Measurements from ENCODE around the gene PITRM1.

Gene PITRM1

DNA sequence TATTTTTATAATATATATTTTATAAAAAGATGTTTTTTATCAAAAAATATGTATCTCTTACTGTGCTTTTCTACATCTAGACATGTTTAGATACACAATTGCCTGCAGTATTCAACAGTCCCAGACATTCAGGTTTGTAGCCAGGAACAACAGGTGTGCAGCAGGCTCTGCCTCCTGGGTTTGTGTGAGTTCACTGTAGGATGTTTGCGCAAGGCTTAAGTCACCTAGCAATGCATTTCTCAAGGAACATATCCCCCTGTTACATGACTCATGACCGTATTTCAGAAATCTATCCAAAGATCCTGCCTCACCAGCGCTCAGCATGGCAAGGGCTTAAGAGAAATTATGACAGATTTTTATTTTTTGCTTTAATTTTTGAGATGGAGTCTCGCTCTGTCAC is 41.5 kb downstream of the PITRM1 start:
- H3K27ac ChIP-seq (replicated peaks), result no peak overlapping the region
- no peak for TF ChIP-seq GABPA (IDR thresholded peaks at IDR 0.05; ENCODE audit: low read depth)
- no peak for TF ChIP-seq SPI1 (IDR thresholded peaks at IDR 0.05; ENCODE audit: borderline replicate concordance, low read depth)
- TF ChIP-seq, protein P1, sequence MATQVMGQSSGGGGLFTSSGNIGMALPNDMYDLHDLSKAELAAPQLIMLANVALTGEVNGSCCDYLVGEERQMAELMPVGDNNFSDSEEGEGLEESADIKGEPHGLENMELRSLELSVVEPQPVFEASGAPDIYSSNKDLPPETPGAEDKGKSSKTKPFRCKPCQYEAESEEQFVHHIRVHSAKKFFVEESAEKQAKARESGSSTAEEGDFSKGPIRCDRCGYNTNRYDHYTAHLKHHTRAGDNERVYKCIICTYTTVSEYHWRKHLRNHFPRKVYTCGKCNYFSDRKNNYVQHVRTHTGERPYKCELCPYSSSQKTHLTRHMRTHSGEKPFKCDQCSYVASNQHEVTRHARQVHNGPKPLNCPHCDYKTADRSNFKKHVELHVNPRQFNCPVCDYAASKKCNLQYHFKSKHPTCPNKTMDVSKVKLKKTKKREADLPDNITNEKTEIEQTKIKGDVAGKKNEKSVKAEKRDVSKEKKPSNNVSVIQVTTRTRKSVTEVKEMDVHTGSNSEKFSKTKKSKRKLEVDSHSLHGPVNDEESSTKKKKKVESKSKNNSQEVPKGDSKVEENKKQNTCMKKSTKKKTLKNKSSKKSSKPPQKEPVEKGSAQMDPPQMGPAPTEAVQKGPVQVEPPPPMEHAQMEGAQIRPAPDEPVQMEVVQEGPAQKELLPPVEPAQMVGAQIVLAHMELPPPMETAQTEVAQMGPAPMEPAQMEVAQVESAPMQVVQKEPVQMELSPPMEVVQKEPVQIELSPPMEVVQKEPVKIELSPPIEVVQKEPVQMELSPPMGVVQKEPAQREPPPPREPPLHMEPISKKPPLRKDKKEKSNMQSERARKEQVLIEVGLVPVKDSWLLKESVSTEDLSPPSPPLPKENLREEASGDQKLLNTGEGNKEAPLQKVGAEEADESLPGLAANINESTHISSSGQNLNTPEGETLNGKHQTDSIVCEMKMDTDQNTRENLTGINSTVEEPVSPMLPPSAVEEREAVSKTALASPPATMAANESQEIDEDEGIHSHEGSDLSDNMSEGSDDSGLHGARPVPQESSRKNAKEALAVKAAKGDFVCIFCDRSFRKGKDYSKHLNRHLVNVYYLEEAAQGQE (IDR thresholded peaks at IDR 0.05; ENCODE audit: insufficient replicate concordance, low read depth), result no peak
- TF ChIP-seq, protein P2, sequence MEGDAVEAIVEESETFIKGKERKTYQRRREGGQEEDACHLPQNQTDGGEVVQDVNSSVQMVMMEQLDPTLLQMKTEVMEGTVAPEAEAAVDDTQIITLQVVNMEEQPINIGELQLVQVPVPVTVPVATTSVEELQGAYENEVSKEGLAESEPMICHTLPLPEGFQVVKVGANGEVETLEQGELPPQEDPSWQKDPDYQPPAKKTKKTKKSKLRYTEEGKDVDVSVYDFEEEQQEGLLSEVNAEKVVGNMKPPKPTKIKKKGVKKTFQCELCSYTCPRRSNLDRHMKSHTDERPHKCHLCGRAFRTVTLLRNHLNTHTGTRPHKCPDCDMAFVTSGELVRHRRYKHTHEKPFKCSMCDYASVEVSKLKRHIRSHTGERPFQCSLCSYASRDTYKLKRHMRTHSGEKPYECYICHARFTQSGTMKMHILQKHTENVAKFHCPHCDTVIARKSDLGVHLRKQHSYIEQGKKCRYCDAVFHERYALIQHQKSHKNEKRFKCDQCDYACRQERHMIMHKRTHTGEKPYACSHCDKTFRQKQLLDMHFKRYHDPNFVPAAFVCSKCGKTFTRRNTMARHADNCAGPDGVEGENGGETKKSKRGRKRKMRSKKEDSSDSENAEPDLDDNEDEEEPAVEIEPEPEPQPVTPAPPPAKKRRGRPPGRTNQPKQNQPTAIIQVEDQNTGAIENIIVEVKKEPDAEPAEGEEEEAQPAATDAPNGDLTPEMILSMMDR (IDR thresholded peaks at IDR 0.05; ENCODE audit: insufficient read depth, low read length), result no peak
- no peak for TF ChIP-seq POLR2AphosphoS5 (IDR thresholded peaks at IDR 0.05; ENCODE audit: low read depth)
- no peaks in the 10 kb centered on the region for H3K27me3 ChIP-seq (ENCODE audit: insufficient read depth, poor library complexity, severe bottlenecking)
- H3K4me3 ChIP-seq (replicated peaks; ENCODE audit: insufficient read depth, low read length), result no peak overlapping the region
- no peak for DNase-seq (ENCODE audit: low read depth in 1 of 2, low spot score in 1 of 2)

DNA sequence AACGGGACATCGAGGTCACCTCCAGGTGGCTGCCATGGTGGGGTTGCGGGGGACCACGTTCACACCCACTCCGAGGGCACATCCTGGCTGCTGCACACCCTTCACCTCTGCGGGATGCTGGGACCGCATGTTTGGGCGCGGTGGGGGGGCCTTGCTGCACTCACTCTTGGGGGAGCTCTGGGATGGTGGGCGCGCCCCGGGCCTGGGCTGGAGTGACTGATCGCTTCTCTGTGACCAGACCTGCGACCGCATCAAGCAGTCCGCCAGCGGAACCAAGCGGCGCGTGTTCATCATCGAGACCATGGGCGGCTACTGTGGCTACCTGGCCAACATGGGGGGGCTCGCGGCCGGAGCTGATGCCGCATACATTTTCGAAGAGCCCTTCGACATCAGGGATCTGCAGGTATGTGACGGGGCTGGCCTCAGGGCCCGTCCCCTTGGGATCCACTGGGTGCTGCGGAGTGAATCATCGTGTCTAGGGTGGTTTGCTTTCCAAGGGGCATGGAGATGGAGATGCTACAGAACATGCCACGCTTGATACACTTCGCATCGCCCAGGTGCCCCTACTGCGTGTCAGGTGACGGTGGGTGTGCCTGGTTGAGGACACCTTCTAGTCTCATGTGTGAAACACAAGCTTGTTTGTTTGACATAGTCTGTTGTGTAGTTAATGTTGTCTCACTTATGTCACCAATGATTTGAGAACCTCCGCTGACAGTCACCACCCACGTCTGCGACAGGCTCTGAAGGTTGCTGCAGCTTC is 42.8 kb downstream of the PITRM1 start:
- Histone ChIP-seq H3K4me3 (replicated peaks; ENCODE audit: insufficient read depth, low read length) (no peak overlapping the region), H3K27ac (replicated peaks) (no peak overlapping the region), H3K27me3 (ENCODE audit: insufficient read depth, poor library complexity, severe bottlenecking) (no peaks in the 10 kb centered on the region)
- TF ChIP-seq, protein P1 (IDR thresholded peaks at IDR 0.05; ENCODE audit: insufficient replicate concordance, low read depth), result no peak
- no peak for TF ChIP-seq GABPA (IDR thresholded peaks at IDR 0.05; ENCODE audit: low read depth)
- DNase-seq (ENCODE audit: low read depth in 1 of 2, low spot score in 1 of 2), result no peak

DNA sequence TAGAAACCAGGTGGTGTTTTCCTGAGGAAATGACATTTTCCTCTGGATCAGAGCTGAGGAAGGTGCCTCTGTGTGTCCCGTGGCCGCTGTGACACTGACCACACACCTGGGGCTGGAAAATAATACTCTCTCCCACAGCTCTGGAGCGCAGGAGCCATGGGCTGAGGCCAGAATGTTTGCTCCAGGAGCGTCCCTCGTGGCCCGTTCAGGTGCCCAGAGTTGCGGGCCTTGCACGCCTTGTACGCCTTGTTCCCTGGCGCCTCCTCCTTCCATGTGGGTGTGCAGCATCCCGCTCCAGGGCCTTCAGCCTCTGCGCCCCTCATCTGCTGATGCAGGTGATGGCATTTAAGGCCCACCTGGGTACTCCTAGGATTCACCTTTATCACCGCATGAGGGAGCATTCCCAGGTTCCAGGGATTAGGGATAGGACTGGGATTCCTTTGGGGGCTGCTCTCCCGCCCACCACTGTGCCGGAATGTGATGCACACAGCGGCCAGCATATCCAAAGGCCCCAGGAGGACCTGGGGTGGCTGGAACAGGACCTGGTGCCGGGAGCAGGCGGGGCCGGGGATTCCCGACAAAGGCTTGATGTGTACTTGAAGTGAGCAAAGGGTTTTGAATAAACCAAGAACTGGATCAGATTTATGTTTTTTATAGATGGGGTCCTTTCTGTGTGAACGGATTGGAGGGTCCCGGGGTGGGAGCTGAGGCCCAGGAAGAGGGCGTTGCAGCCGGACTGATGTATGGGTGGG is 44.0 kb downstream of the PITRM1 start:
- H3K27ac ChIP-seq (replicated peaks), result no peak overlapping the region
- H3K4me3 ChIP-seq (replicated peaks; ENCODE audit: insufficient read depth, low read length), result no peak overlapping the region
- no peak for DNase-seq (ENCODE audit: low read depth in 1 of 2, low spot score in 1 of 2)
- TF ChIP-seq, protein P2 (IDR thresholded peaks at IDR 0.05; ENCODE audit: insufficient read depth, low read length), result no peak
- TF ChIP-seq GABPA (IDR thresholded peaks at IDR 0.05; ENCODE audit: low read depth) (no peak), SPI1 (IDR thresholded peaks at IDR 0.05; ENCODE audit: borderline replicate concordance, low read depth) (no peak), POLR2AphosphoS5 (IDR thresholded peaks at IDR 0.05; ENCODE audit: low read depth) (no peak)
- TF ChIP-seq, protein P1 (IDR thresholded peaks at IDR 0.05; ENCODE audit: insufficient replicate concordance, low read depth), result no peak
- H3K27me3 ChIP-seq (ENCODE audit: insufficient read depth, poor library complexity, severe bottlenecking), result no peaks in the 10 kb centered on the region
